ENCODE measurements around the gene EPN2.

- TF ChIP-seq CTCF (IDR thresholded peaks at IDR 0.05) (no peak), POLR2A (IDR thresholded peaks at IDR 0.05) (no peak)
Measured at GRCh38 chr17:19348806-19349205, 111.6 kb downstream of the EPN2 start.

Data from testis (tissue), 2 donors.